GM12878 (cell line): Measurements from ENCODE around the gene SGSH.

ENCODE experiments used
- CBX3 ChIP-seq: fragments of 200-600 bp; sonication (generic); IDR thresholded peaks from 2 replicates; pipeline ENCODE4 v1.6.1; 2016; ENCODE audit warnings: low read depth, borderline replicate concordance
- CBX5 ChIP-seq: sonication (generic); IDR thresholded peaks from 2 replicates; pipeline ENCODE4 v1.6.1; 2016; ENCODE audit warnings: low read depth, moderate library complexity, mild to moderate bottlenecking, inconsistent platforms
- IKZF1 ChIP-seq: fragments of 450-650 bp; conservative IDR thresholded peaks from 2 replicates; pipeline ENCODE4 v1.6.1; 2017; ENCODE audit warnings: antibody characterized with exemption, mild to moderate bottlenecking
- TF ChIP-seq, protein P1 (sequence below), 3 experiments: IDR thresholded peaks in 2 of 3; conservative IDR thresholded peaks in 1 of 3; 2 replicates each; pipeline ENCODE4 v1.5.1; 2011; ENCODE audit warnings: low read depth in 3 of 3, low read length in 3 of 3, mild to moderate bottlenecking in 3 of 3, control low read depth in 2 of 3, moderate library complexity in 2 of 3, inconsistent platforms in 1 of 3, mixed read lengths in 1 of 3; ENCODE audit not compliant: control insufficient read depth in 2 of 3, insufficient read depth in 1 of 3; ENCODE audit errors: extremely low read depth in 1 of 3

DNA sequence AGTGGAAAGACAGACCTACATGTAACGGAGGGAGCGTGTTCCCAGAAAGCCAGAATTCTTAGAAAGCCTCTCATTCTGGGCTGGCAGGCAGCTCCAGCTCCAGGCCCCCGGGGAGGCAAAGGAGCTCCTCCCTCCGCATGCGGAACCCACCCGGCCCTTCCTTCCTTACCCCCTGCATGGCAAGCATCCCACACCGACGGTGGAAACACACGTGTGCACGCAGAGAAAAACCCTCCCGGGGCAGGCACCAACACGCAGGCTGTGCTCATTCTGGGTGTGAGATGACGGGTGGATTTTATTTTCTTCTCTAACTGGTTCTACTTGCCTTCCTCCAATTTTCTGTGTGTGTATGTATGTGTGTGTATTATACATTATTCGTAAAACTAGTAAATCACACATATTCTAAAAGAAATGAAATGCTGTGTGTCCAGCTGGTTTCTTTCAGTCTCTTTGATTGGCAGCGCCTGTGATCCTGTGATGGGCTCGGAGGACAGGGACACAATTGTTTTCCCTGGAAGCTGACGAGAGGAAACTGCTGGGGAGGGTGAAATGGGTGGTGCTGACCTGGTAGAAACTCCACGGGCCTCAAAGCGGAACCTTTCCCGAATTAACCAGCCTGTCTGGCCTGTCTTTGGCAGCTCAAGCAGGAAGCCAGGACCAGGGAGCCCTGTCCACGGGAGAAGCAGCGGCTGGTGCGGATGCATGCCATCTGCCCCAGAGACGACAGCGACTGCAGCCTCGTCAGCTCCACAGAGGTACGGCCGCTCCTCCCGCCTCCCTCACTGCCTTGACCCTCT lies 28.1 kb downstream of the SGSH start:
- TF ChIP-seq, protein P1, sequence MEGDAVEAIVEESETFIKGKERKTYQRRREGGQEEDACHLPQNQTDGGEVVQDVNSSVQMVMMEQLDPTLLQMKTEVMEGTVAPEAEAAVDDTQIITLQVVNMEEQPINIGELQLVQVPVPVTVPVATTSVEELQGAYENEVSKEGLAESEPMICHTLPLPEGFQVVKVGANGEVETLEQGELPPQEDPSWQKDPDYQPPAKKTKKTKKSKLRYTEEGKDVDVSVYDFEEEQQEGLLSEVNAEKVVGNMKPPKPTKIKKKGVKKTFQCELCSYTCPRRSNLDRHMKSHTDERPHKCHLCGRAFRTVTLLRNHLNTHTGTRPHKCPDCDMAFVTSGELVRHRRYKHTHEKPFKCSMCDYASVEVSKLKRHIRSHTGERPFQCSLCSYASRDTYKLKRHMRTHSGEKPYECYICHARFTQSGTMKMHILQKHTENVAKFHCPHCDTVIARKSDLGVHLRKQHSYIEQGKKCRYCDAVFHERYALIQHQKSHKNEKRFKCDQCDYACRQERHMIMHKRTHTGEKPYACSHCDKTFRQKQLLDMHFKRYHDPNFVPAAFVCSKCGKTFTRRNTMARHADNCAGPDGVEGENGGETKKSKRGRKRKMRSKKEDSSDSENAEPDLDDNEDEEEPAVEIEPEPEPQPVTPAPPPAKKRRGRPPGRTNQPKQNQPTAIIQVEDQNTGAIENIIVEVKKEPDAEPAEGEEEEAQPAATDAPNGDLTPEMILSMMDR (IDR thresholded peaks at IDR 0.05 in 2 of 3, conservative IDR thresholded peaks at IDR 0.05 in 1 of 3; ENCODE audit: control insufficient read depth in 2 of 3, extremely low read depth in 1 of 3, insufficient read depth in 1 of 3, low read depth in 3 of 3, low read length in 3 of 3) = no peak
- TF ChIP-seq CBX5 (no peak), CBX3 (no peak), IKZF1 (no peak)
